ENCODE data around the gene SSB. TPM values are rescaled to one million over a fixed set of nuclear protein-coding genes. Genes with fewer than 3 reads are reported as not detected.

SSB gene
- total and polyA plus RNA-seq, 3 donors from 2014 or later: 18.0 to 67.2 (median 56.5) TPM

- Histone ChIP-seq H3K9me3 (no peaks in the 10 kb centered on the region), H3K36me3 (ENCODE audit: low read depth, missing control alignments) (no peaks in the 10 kb centered on the region), H3K27me3 (no peaks in the 10 kb centered on the region), H3K27ac (no peak overlapping the region), H3K4me3 (no peak overlapping the region), H3K4me1 (no peaks in the 10 kb centered on the region)
- no peak for DNase-seq
- intact Hi-C loops (cut with DNase I; ENCODE audit: low total_unique reads): no loop called here
- TF ChIP-seq, protein P1, sequence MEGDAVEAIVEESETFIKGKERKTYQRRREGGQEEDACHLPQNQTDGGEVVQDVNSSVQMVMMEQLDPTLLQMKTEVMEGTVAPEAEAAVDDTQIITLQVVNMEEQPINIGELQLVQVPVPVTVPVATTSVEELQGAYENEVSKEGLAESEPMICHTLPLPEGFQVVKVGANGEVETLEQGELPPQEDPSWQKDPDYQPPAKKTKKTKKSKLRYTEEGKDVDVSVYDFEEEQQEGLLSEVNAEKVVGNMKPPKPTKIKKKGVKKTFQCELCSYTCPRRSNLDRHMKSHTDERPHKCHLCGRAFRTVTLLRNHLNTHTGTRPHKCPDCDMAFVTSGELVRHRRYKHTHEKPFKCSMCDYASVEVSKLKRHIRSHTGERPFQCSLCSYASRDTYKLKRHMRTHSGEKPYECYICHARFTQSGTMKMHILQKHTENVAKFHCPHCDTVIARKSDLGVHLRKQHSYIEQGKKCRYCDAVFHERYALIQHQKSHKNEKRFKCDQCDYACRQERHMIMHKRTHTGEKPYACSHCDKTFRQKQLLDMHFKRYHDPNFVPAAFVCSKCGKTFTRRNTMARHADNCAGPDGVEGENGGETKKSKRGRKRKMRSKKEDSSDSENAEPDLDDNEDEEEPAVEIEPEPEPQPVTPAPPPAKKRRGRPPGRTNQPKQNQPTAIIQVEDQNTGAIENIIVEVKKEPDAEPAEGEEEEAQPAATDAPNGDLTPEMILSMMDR (IDR thresholded peaks at IDR 0.05): no peak
- 74 to 86% methylated on average over 6 of the region's 6 CpGs for WGBS, 2 donors
Observed at GRCh38 chr2:169796441-169796840, 2.2 kb upstream of the SSB start.

- TF ChIP-seq, protein P1 (IDR thresholded peaks at IDR 0.05): no peak
- no peak for TF ChIP-seq POLR2A (IDR thresholded peaks at IDR 0.05)
- WGBS, 2 donors: 86 to 88% methylated on average over 5 of the region's 5 CpGs
Observed at GRCh38 chr2:169797601-169798000, 1.1 kb upstream of the SSB start.

GRCh38 chr2:169798397-169798717 is 314 bp upstream of the SSB start:
- intact Hi-C loops (cut with DNase I; ENCODE audit: low total_unique reads): no loop called here
- WGBS, 2 donors: 7% methylated on average over 4 of the region's 4 CpGs
- TF ChIP-seq POLR2A (IDR thresholded peaks at IDR 0.05): no peak
- TF ChIP-seq, protein P1 (IDR thresholded peaks at IDR 0.05): no peak

More at GRCh38 chr2:169797601-169798000, 1.1 kb upstream of the SSB start:
- no peak for DNase-seq
- Histone ChIP-seq H3K4me3 (no peak overlapping the region), H3K9me3 (no peaks in the 10 kb centered on the region), H3K4me1 (no peaks in the 10 kb centered on the region), H3K36me3 (ENCODE audit: low read depth, missing control alignments) (no peaks in the 10 kb centered on the region), H3K27me3 (no peaks in the 10 kb centered on the region), H3K27ac (no peak overlapping the region)
- intact Hi-C loops (cut with DNase I; ENCODE audit: low total_unique reads): no loop called here

DNA sequence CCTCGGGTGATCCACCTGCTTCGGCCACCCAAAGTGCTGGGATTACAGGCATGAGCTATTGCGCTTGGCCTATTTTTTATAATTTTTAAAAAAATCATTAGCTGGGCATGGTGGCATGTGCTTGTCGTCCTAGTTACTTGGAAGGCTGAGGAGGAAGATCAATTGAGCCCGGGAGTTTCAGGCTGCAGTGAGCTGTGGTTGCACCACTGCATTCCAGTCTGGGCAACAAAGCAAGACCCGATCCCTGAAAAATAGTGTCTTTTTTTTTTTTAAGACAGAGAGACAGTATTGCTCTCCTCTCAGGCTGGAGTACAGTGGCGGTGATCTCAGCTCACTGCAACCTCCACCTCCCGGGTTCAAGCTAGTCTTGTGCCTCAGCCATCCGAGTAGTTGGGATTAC is 4.8 kb downstream of the SSB start:
- TF ChIP-seq POLR2A (IDR thresholded peaks at IDR 0.05): no peak
- TF ChIP-seq, protein P1 (IDR thresholded peaks at IDR 0.05): no peak
- H3K4me1 ChIP-seq: no peaks in the 10 kb centered on the region
- H3K36me3 ChIP-seq (ENCODE audit: low read depth, missing control alignments): no peaks in the 10 kb centered on the region
- H3K9me3 ChIP-seq: no peaks in the 10 kb centered on the region
- 95 to 96% methylated on average over 9 of the region's 9 CpGs for WGBS, 2 donors
- intact Hi-C loops (cut with DNase I; ENCODE audit: low total_unique reads): no loop called here
- H3K27me3 ChIP-seq: no peaks in the 10 kb centered on the region
- H3K27ac ChIP-seq: no peak overlapping the region
- no peak overlapping the region for H3K4me3 ChIP-seq
- no peak for DNase-seq

More at GRCh38 chr2:169798397-169798717, 314 bp upstream of the SSB start:
- no peaks in the 10 kb centered on the region for H3K36me3 ChIP-seq (ENCODE audit: low read depth, missing control alignments)
- H3K27ac ChIP-seq: peak overlapping the region; percentile 67 to 84
- H3K4me3 ChIP-seq: peak overlapping the region; percentile 72 to 94
- DNase-seq: no peak
- H3K9me3 ChIP-seq: no peaks in the 10 kb centered on the region
- no peaks in the 10 kb centered on the region for H3K4me1 ChIP-seq
- H3K27me3 ChIP-seq: no peaks in the 10 kb centered on the region

GRCh38 chr2:169806586-169806985 is 7.9 kb downstream of the SSB start:
- Histone ChIP-seq H3K4me1 (no peaks in the 10 kb centered on the region), H3K4me3 (no peak overlapping the region), H3K36me3 (ENCODE audit: low read depth, missing control alignments) (no peaks in the 10 kb centered on the region), H3K27me3 (no peaks in the 10 kb centered on the region), H3K9me3 (no peaks in the 10 kb centered on the region), H3K27ac (no peak overlapping the region)
- intact Hi-C loops (cut with DNase I; ENCODE audit: low total_unique reads): no loop called here
- no peak for DNase-seq
- TF ChIP-seq, protein P1 (IDR thresholded peaks at IDR 0.05): no peak
- no peak for TF ChIP-seq POLR2A (IDR thresholded peaks at IDR 0.05)

Measured in testis (tissue), 3 donors.